ENCODE results near the gene ITPR2.

ITPR2 gene

GRCh38 chr12:26374934-26375680 lies 457.9 kb downstream of the ITPR2 start:
- TF ChIP-seq TAF1 (IDR thresholded peaks at IDR 0.05; ENCODE audit: low read depth, low read length) (no peak), SPI1 (IDR thresholded peaks at IDR 0.05; ENCODE audit: low read depth, low read length) (no peak), PAX5 (IDR thresholded peaks at IDR 0.05; ENCODE audit: insufficient read depth, low read length, severe bottlenecking) (no peak), POU2F2 (IDR thresholded peaks at IDR 0.05; ENCODE audit: low read depth, low read length) (no peak), POLR2A (IDR thresholded peaks at IDR 0.05; ENCODE audit: low read depth, low read length) (no peak), POLR2AphosphoS5 (IDR thresholded peaks at IDR 0.05; ENCODE audit: low read depth, low read length) (no peak)
- DNase-seq (ENCODE audit: insufficient read length, low spot score) (no peak), FAIRE-seq (no peak)

GRCh38 chr12:26373606-26374495 lies 459.1 kb downstream of the ITPR2 start:
- no peak for DNase-seq (ENCODE audit: insufficient read length, low spot score)
- no peak for FAIRE-seq
- TF ChIP-seq POU2F2 (IDR thresholded peaks at IDR 0.05; ENCODE audit: low read depth, low read length) (no peak), SPI1 (IDR thresholded peaks at IDR 0.05; ENCODE audit: low read depth, low read length) (no peak), POLR2AphosphoS5 (IDR thresholded peaks at IDR 0.05; ENCODE audit: low read depth, low read length) (no peak), PAX5 (IDR thresholded peaks at IDR 0.05; ENCODE audit: insufficient read depth, low read length, severe bottlenecking) (no peak), TAF1 (IDR thresholded peaks at IDR 0.05; ENCODE audit: low read depth, low read length) (no peak), POLR2A (IDR thresholded peaks at IDR 0.05; ENCODE audit: low read depth, low read length) (no peak)

- TF ChIP-seq POU2F2 (IDR thresholded peaks at IDR 0.05; ENCODE audit: low read depth, low read length) (no peak), POLR2A (IDR thresholded peaks at IDR 0.05; ENCODE audit: low read depth, low read length) (no peak), POLR2AphosphoS5 (IDR thresholded peaks at IDR 0.05; ENCODE audit: low read depth, low read length) (no peak), SPI1 (IDR thresholded peaks at IDR 0.05; ENCODE audit: low read depth, low read length) (no peak), PAX5 (IDR thresholded peaks at IDR 0.05; ENCODE audit: insufficient read depth, low read length, severe bottlenecking) (no peak), TAF1 (IDR thresholded peaks at IDR 0.05; ENCODE audit: low read depth, low read length) (no peak)
- DNase-seq (ENCODE audit: insufficient read length, low spot score) = no peak
- FAIRE-seq = no peak
These were observed 460.1 kb downstream of the ITPR2 start for GRCh38 chr12:26372866-26373265.

- DNase-seq (ENCODE audit: insufficient read length, low spot score) (no peak), FAIRE-seq (no peak)
- no peak for TF ChIP-seq TAF1 (IDR thresholded peaks at IDR 0.05; ENCODE audit: low read depth, low read length)
- TF ChIP-seq SPI1 (IDR thresholded peaks at IDR 0.05; ENCODE audit: low read depth, low read length) = no peak
- no peak for TF ChIP-seq POLR2AphosphoS5 (IDR thresholded peaks at IDR 0.05; ENCODE audit: low read depth, low read length)
- TF ChIP-seq PAX5 (IDR thresholded peaks at IDR 0.05; ENCODE audit: insufficient read depth, low read length, severe bottlenecking) = no peak
- TF ChIP-seq POU2F2 (IDR thresholded peaks at IDR 0.05; ENCODE audit: low read depth, low read length) = no peak
- no peak for TF ChIP-seq POLR2A (IDR thresholded peaks at IDR 0.05; ENCODE audit: low read depth, low read length)
These were observed 462.9 kb downstream of the ITPR2 start for GRCh38 chr12:26370098-26370497.

- FAIRE-seq (no peak), DNase-seq (ENCODE audit: insufficient read length, low spot score) (no peak)
- TF ChIP-seq POLR2AphosphoS5 (IDR thresholded peaks at IDR 0.05; ENCODE audit: low read depth, low read length) (no peak), POU2F2 (IDR thresholded peaks at IDR 0.05; ENCODE audit: low read depth, low read length) (no peak), POLR2A (IDR thresholded peaks at IDR 0.05; ENCODE audit: low read depth, low read length) (no peak), TAF1 (IDR thresholded peaks at IDR 0.05; ENCODE audit: low read depth, low read length) (no peak), SPI1 (IDR thresholded peaks at IDR 0.05; ENCODE audit: low read depth, low read length) (no peak), PAX5 (IDR thresholded peaks at IDR 0.05; ENCODE audit: insufficient read depth, low read length, severe bottlenecking) (no peak)
These were observed 463.4 kb downstream of the ITPR2 start for GRCh38 chr12:26369588-26369987.

- TF ChIP-seq PAX5 (IDR thresholded peaks at IDR 0.05; ENCODE audit: insufficient read depth, low read length, severe bottlenecking) (no peak), POU2F2 (IDR thresholded peaks at IDR 0.05; ENCODE audit: low read depth, low read length) (no peak), SPI1 (IDR thresholded peaks at IDR 0.05; ENCODE audit: low read depth, low read length) (no peak), POLR2AphosphoS5 (IDR thresholded peaks at IDR 0.05; ENCODE audit: low read depth, low read length) (no peak), POLR2A (IDR thresholded peaks at IDR 0.05; ENCODE audit: low read depth, low read length) (no peak), TAF1 (IDR thresholded peaks at IDR 0.05; ENCODE audit: low read depth, low read length) (no peak)
- FAIRE-seq = no peak
- DNase-seq (ENCODE audit: insufficient read length, low spot score) = no peak
These were observed 464.8 kb downstream of the ITPR2 start for GRCh38 chr12:26367991-26368730.

GRCh38 chr12:26361964-26362363 lies 471.0 kb downstream of the ITPR2 start:
- no peak for DNase-seq (ENCODE audit: insufficient read length, low spot score)
- no peak for FAIRE-seq
- TF ChIP-seq POU2F2 (IDR thresholded peaks at IDR 0.05; ENCODE audit: low read depth, low read length) = no peak
- no peak for TF ChIP-seq POLR2A (IDR thresholded peaks at IDR 0.05; ENCODE audit: low read depth, low read length)
- TF ChIP-seq POLR2AphosphoS5 (IDR thresholded peaks at IDR 0.05; ENCODE audit: low read depth, low read length) = no peak
- TF ChIP-seq TAF1 (IDR thresholded peaks at IDR 0.05; ENCODE audit: low read depth, low read length) = no peak
- no peak for TF ChIP-seq SPI1 (IDR thresholded peaks at IDR 0.05; ENCODE audit: low read depth, low read length)
- no peak for TF ChIP-seq PAX5 (IDR thresholded peaks at IDR 0.05; ENCODE audit: insufficient read depth, low read length, severe bottlenecking)

- DNase-seq (ENCODE audit: insufficient read length, low spot score) = no peak
- TF ChIP-seq PAX5 (IDR thresholded peaks at IDR 0.05; ENCODE audit: insufficient read depth, low read length, severe bottlenecking) = no peak
- TF ChIP-seq POLR2AphosphoS5 (IDR thresholded peaks at IDR 0.05; ENCODE audit: low read depth, low read length) = no peak
- TF ChIP-seq POLR2A (IDR thresholded peaks at IDR 0.05; ENCODE audit: low read depth, low read length) = no peak
- TF ChIP-seq TAF1 (IDR thresholded peaks at IDR 0.05; ENCODE audit: low read depth, low read length) = no peak
- no peak for TF ChIP-seq SPI1 (IDR thresholded peaks at IDR 0.05; ENCODE audit: low read depth, low read length)
- TF ChIP-seq POU2F2 (IDR thresholded peaks at IDR 0.05; ENCODE audit: low read depth, low read length) = no peak
- no peak for FAIRE-seq
These were observed 472.9 kb downstream of the ITPR2 start for GRCh38 chr12:26360062-26360461.

Data from GM12891 (cell line).